BLaER1 treated with 17β-estradiol and CSF1 and Interleukin-3, amounts not matched to agents 10 nM and 100 nM (cell line): ENCODE measurements around the gene CCL18.
"Not testable (repeated sequence)": the region's sequence is repeated elsewhere in the genome, so short reads cannot be mapped to it uniquely, and the experiment has no call there.

Source experiments
- H3K27ac ChIP-seq, 11 experiments: shearing (Covaris generic); formaldehyde crosslinking; 2 replicates each; pipeline ENCODE4 v1.8.1; 2022
- H3K27me3 ChIP-seq, 11 experiments: shearing (Covaris generic); formaldehyde crosslinking; 2 replicates each; pipeline ENCODE4 v1.8.1; 2022
- H3K36me3 ChIP-seq, 11 experiments: shearing (Covaris generic); formaldehyde crosslinking; 2 replicates each; pipeline ENCODE4 v1.8.1; 2022
- H3K4me1 ChIP-seq, 10 experiments: shearing (Covaris generic); formaldehyde crosslinking; 2 replicates each; pipeline ENCODE4 v1.8.1; 2022
- H3K4me2 ChIP-seq, 11 experiments: shearing (Covaris generic); formaldehyde crosslinking; 2 replicates each; pipeline ENCODE4 v1.8.1; 2022
- H3K4me3 ChIP-seq, 10 experiments: shearing (Covaris generic); formaldehyde crosslinking; 2 replicates each; pipeline ENCODE4 v1.8.1; 2022
- H3K9ac ChIP-seq, 11 experiments: shearing (Covaris generic); formaldehyde crosslinking; 2 replicates each; pipeline ENCODE4 v1.8.1; 2022
- H3K9me3 ChIP-seq, 11 experiments: shearing (Covaris generic); formaldehyde crosslinking; replicated peaks in 1 of 11; 2 replicates each; pipeline ENCODE4 v1.8.1; 2022
- H4K20me1 ChIP-seq, 11 experiments: shearing (Covaris generic); formaldehyde crosslinking; 2 replicates each; pipeline ENCODE4 v1.8.1; 2022
- Cebpa-rat ChIP-seq, 11 experiments: shearing (Covaris generic); IDR thresholded peaks; 2 replicates each; pipeline ENCODE4 v1.8.1; 2022

Gene CCL18

GRCh38 chr17:36082482-36083120 lies 18.5 kb downstream of the CCL18 start:
- H3K9me3 ChIP-seq, H3K36me3 ChIP-seq, H3K27me3 ChIP-seq, H4K20me1 ChIP-seq: not testable (repeated sequence)
- peak overlapping the region; percentile 89 to 94 (median 92) for H3K27ac ChIP-seq
- peak overlapping the region in 9 of 10 experiments; percentile 6 to 49 (median 28); a peak in 9 of 20 replicates for H3K4me3 ChIP-seq
- H3K4me1 ChIP-seq: peaks cover 46 to 74% (median 70%) of the 10 kb centered on the region in 10 experiments
- peak in 10 of 11 experiments; percentile 21 to 90 (median 72); a peak in 17 of 22 replicates for TF ChIP-seq Cebpa-rat (IDR thresholded peaks at IDR 0.05)
- peak overlapping the region; percentile 75 to 81 (median 80) for H3K9ac ChIP-seq
- H3K4me2 ChIP-seq: peak overlapping the region; percentile 78 to 95 (median 88)

DNA sequence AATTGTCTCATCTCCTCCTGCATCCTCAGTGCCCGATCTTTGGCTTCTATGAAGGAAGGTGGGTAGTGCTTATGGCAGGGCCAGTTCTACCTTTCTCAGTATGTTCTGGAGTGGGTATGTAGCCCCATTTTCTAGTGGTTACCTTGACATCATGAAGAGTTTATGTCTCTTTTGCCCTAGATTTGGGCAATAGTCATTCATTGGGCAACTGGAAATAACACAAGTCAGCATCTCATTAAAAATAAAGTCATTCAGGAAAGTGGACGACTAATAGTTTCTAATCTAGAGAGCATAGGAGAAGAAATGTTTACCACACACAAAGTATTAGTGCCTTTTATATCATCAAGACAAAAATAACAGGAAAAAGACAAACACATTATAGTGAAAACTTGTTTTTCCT lies 19.6 kb downstream of the CCL18 start:
- peak overlapping the region in 5 of 11 experiments; percentile 72 to 81 (median 80); a peak in 8 of 22 replicates for H3K9ac ChIP-seq
- H3K4me2 ChIP-seq: peak overlapping the region; percentile 78 to 95 (median 88); a peak in 20 of 22 replicates
- not testable (repeated sequence) for H3K4me3 ChIP-seq

GRCh38 chr17:36085765-36086164 lies 21.7 kb downstream of the CCL18 start:
- peak overlapping the region; percentile 42 to 95 (median 88) for H3K4me2 ChIP-seq
- H3K27ac ChIP-seq: peak overlapping the region; percentile 69 to 94 (median 92); a peak in 21 of 22 replicates
- H3K9ac ChIP-seq: peak overlapping the region in 10 of 11 experiments; percentile 37 to 68 (median 59); a peak in 16 of 22 replicates
- H3K9me3 ChIP-seq: no peaks in the 10 kb centered on the region
- H3K4me3 ChIP-seq: no peak overlapping the region; a peak in 1 of 20 replicates
- H4K20me1 ChIP-seq: no peaks in the 10 kb centered on the region
- H3K36me3 ChIP-seq: peaks cover 0 to 9% (median 0%) of the 10 kb centered on the region in 11 experiments; a peak in 6 of 22 replicates
- H3K27me3 ChIP-seq: no peaks in the 10 kb centered on the region
- peaks cover 70 to 96% (median 85%) of the 10 kb centered on the region in 10 experiments for H3K4me1 ChIP-seq
- peak; percentile 96 to 99 (median 98) for TF ChIP-seq Cebpa-rat (IDR thresholded peaks at IDR 0.05)

More for the DNA sequence above, 19.6 kb downstream of the CCL18 start:
- not testable (repeated sequence) for H4K20me1 ChIP-seq, H3K27me3 ChIP-seq, H3K9me3 ChIP-seq, H3K36me3 ChIP-seq
- H3K27ac ChIP-seq: peak overlapping the region; percentile 89 to 94 (median 92); a peak in 20 of 22 replicates
- peaks cover 52 to 82% (median 80%) of the 10 kb centered on the region in 10 experiments for H3K4me1 ChIP-seq

GRCh38 chr17:36086791-36087190 lies 22.7 kb downstream of the CCL18 start:
- Histone ChIP-seq H3K4me3 (peak overlapping the region in 1 of 10 experiments; percentile 21; a peak in 1 of 20 replicates), H3K36me3 (peaks cover 0 to 9% (median 0%) of the 10 kb centered on the region in 11 experiments; a peak in 6 of 22 replicates), H3K9ac (peak overlapping the region in 2 of 11 experiments; percentile 49 to 55; a peak in 4 of 22 replicates), H3K9me3 (no peaks in the 10 kb centered on the region), H3K4me2 (peak overlapping the region in 7 of 11 experiments; percentile 33 to 94 (median 85); a peak in 9 of 22 replicates), H3K27ac (peak overlapping the region in 7 of 11 experiments; percentile 6 to 94 (median 89); a peak in 9 of 22 replicates), H3K4me1 (peaks cover 70 to 94% (median 84%) of the 10 kb centered on the region in 10 experiments), H4K20me1 (no peaks in the 10 kb centered on the region), H3K27me3 (no peaks in the 10 kb centered on the region)
- TF ChIP-seq Cebpa-rat (IDR thresholded peaks at IDR 0.05): no peak

- H3K27me3 ChIP-seq, H3K9me3 ChIP-seq, H3K36me3 ChIP-seq, H4K20me1 ChIP-seq: not testable (repeated sequence)
- peak overlapping the region in 1 of 11 experiments; percentile 49; a peak in 1 of 22 replicates for H3K9ac ChIP-seq
- peak overlapping the region in 7 of 11 experiments; percentile 54 to 94 (median 88); a peak in 9 of 22 replicates for H3K4me2 ChIP-seq
- peak overlapping the region in 2 of 11 experiments; percentile 89 to 92; a peak in 5 of 22 replicates for H3K27ac ChIP-seq
- H3K4me3 ChIP-seq: peak overlapping the region in 1 of 10 experiments; percentile 65; a peak in 1 of 20 replicates
- H3K4me1 ChIP-seq: peaks cover 70 to 94% (median 83%) of the 10 kb centered on the region in 10 experiments
Observed at GRCh38 chr17:36087471-36087870, 23.4 kb downstream of the CCL18 start.

DNA sequence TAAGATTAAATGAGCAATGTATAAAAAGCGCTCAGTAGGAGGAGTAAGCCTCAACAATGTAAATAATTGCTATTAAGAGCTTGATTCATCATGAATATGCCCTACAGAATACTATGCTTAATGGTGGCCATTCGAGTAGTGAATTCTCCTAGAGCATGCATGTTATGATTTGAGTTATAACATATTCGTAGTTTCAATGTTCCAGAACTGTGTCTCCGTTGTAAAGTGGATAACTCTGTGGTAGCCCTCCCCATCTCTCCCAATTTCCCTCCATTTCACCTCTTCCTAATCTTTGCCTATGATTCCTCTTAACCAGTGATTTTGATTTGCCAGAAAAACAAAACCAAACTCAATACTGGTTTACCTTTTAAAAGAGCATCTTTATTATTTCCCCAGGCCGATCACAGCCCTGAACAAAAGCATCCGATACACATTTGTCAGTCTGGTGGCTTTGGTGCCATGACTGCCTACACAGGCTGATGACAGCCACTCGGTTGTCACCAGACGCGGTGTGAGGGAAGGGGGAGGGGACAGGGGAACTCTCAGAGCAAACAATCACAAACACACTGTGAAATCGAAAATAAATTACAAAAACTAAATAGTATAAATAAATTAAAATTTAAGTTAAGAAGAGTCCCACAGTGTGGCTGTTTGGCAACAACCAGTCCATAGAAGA lies 24.0 kb downstream of the CCL18 start:
- H4K20me1 ChIP-seq, H3K9me3 ChIP-seq, H3K36me3 ChIP-seq, H3K27me3 ChIP-seq: not testable (repeated sequence)
- Histone ChIP-seq H3K4me3 (peak overlapping the region; percentile 48 to 71 (median 62); a peak in 19 of 20 replicates), H3K9ac (peak overlapping the region; percentile 81 to 98 (median 84); a peak in 20 of 22 replicates), H3K27ac (peak overlapping the region; percentile 89 to 99 (median 94)), H3K4me2 (peak overlapping the region; percentile 85 to 99 (median 88)), H3K4me1 (peaks cover 70 to 94% (median 83%) of the 10 kb centered on the region in 10 experiments)

DNA sequence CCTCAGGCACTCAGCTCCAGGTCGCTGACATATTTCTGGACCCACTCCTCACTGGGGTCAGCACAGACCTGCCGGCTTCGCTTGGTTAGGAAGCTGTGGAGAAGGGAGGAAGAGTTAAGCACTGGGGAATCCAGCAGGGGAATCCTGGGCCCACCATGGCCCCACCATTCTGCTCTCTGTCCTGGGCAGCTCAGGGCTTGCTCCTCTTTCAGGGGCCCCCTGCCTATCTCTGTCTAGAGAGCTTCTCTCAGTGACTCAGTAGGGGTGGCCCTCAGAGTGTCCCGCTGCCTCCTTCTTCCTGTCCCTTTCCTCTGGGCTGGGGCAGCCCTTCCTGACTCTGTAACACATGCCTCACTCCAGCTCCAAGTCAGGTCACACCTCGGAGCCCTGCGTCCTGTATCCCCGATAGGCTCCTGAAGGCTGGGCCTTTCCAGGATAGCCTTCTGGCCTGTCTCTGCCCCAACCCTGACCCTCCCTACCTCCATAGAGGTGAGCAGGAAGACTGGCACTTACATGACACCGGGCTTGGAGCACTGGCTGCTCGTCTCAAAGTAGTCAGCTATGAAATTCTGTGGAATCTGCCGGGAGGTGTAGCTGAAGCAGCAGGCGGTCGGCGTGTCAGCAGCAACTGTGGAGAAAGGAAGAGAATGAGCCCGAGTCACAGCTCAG lies 24.7 kb downstream of the CCL18 start:
- no peaks in the 10 kb centered on the region for H3K27me3 ChIP-seq
- peaks cover 64 to 93% (median 81%) of the 10 kb centered on the region in 10 experiments for H3K4me1 ChIP-seq
- H3K36me3 ChIP-seq: peaks cover 0 to 9% (median 0%) of the 10 kb centered on the region in 11 experiments; a peak in 6 of 22 replicates
- no peaks in the 10 kb centered on the region for H4K20me1 ChIP-seq
- peak overlapping the region; percentile 81 to 98 (median 84) for H3K9ac ChIP-seq
- peak overlapping the region; percentile 85 to 99 (median 88) for H3K4me2 ChIP-seq
- TF ChIP-seq Cebpa-rat (IDR thresholded peaks at IDR 0.05): no peak
- peak overlapping the region; percentile 48 to 71 (median 62) for H3K4me3 ChIP-seq
- peak overlapping the region; percentile 89 to 99 (median 94) for H3K27ac ChIP-seq
- no peaks in the 10 kb centered on the region for H3K9me3 ChIP-seq

- H3K4me3 ChIP-seq: peak overlapping the region; percentile 48 to 71 (median 62)
- TF ChIP-seq Cebpa-rat (IDR thresholded peaks at IDR 0.05): no peak
- H3K36me3 ChIP-seq: peaks cover 0 to 9% (median 0%) of the 10 kb centered on the region in 11 experiments; a peak in 6 of 22 replicates
- H3K4me2 ChIP-seq: peak overlapping the region; percentile 85 to 99 (median 88)
- no peaks in the 10 kb centered on the region for H4K20me1 ChIP-seq
- no peaks in the 10 kb centered on the region for H3K27me3 ChIP-seq
- no peaks in the 10 kb centered on the region for H3K9me3 ChIP-seq
- peaks cover 63 to 90% (median 79%) of the 10 kb centered on the region in 10 experiments for H3K4me1 ChIP-seq
- H3K27ac ChIP-seq: peak overlapping the region; percentile 89 to 99 (median 94)
- peak overlapping the region; percentile 81 to 98 (median 84) for H3K9ac ChIP-seq
Observed at GRCh38 chr17:36089339-36089865, 25.3 kb downstream of the CCL18 start.
